K562 (cell line): ENCODE measurements around the gene ITPK1. TPM values are rescaled to one million over a fixed set of nuclear protein-coding genes. Genes with fewer than 3 reads are reported as not detected.

Source experiments
- ATAC-seq: fragments of 200-7000 bp; cut with Tn5 transposase; 3 replicates; pipeline ENCODE4 v1.9.1; 2020; ENCODE audit warnings: moderate library complexity
- BruUV-seq: library from RNA; stranded (reverse); fragments of 400-500 nt; replicated peaks from 2 replicates; lab custom pipeline; 2021; lab: Mats Ljungman, UMichigan
- CTCF ChIA-PET: fragments of 300-600 bp; formaldehyde crosslinking; extraction: SDS; loops from one replicate; lab custom pipeline; 2021; ENCODE audit warnings: low intra/inter-chr PET ratio; lab: Yijun Ruan, JAX
- POLR2A ChIA-PET: fragments of 300-600, 350-650 bp; sonication (Branson Sonifier 250); formaldehyde crosslinking; extraction: SDS; loops from one replicate; lab custom pipeline; 2021; ENCODE audit warnings: antibody characterized with exemption, inconsistent platforms; lab: Yijun Ruan, JAX
- DNase-seq, 4 experiments: peaks; one replicate each; pipeline versions ENCODE4 v3.0.0 to v3.0.0-alpha.2; 2011 to 2018; ENCODE audit warnings: low spot score in 3 of 4, mixed read lengths in 3 of 4; ENCODE audit errors: extremely low read depth in 1 of 4
- FAIRE-seq: peaks from 2 replicates; lab custom pipeline; 2011; peaks lifted over from hg19 to GRCh38; lab: Jason Lieb, UNC
- H2AFZ ChIP-seq: 2 replicates; pipeline ENCODE4 v1.6.0; 2011; ENCODE audit warnings: low read depth, low read length, control low read depth, inconsistent platforms
- H3K27ac ChIP-seq: fragments of 200-600 bp; 3 replicates; pipeline ENCODE4 v1.8.0; 2011; ENCODE audit warnings: low read depth, mild to moderate bottlenecking, control low read depth, inconsistent platforms, low read length, moderate library complexity, mixed read lengths; ENCODE audit errors: extremely low read depth
- H3K27me3 ChIP-seq, 2 experiments: fragments of 300-600 bp in 1 of 2; 2 replicates in 1 of 2; 3 replicates in 1 of 2; pipeline versions ENCODE4 v1.6.0 to v1.8.0; 2011; ENCODE audit warnings: inconsistent platforms in 2 of 2, low read length in 2 of 2, mild to moderate bottlenecking in 1 of 2, mixed read lengths in 1 of 2, moderate library complexity in 1 of 2; ENCODE audit not compliant: control insufficient read depth in 2 of 2, insufficient read depth in 2 of 2
- H3K36me3 ChIP-seq: fragments of 300-600 bp; 3 replicates; pipeline ENCODE4 v1.8.0; 2011; ENCODE audit warnings: mild to moderate bottlenecking, low read length, inconsistent platforms; ENCODE audit not compliant: control insufficient read depth, insufficient read depth
- H3K4me1 ChIP-seq, 2 experiments: fragments of 200-600 bp in 1 of 2; replicated peaks in 1 of 2; 2 replicates in 1 of 2; 3 replicates in 1 of 2; pipeline versions ENCODE4 v1.5.1 to v1.8.0; 2011; ENCODE audit warnings: inconsistent platforms in 2 of 2, low read length in 2 of 2, mild to moderate bottlenecking in 1 of 2, mixed read lengths in 1 of 2, moderate library complexity in 1 of 2; ENCODE audit not compliant: control insufficient read depth in 2 of 2, insufficient read depth in 2 of 2
- H3K4me2 ChIP-seq: 2 replicates; pipeline ENCODE4 v1.6.1; 2011; ENCODE audit warnings: low read length, control low read depth, inconsistent platforms, mixed read lengths; ENCODE audit not compliant: insufficient read depth
- H3K4me3 ChIP-seq: fragments of 200-600 bp; sonication (generic), shearing (Covaris generic); 2 replicates; pipeline ENCODE4 v1.5.1; 2016; ENCODE audit warnings: control low read depth, inconsistent platforms
- H3K79me2 ChIP-seq: fragments of 200-600 bp; 3 replicates; pipeline ENCODE4 v1.8.0; 2011; ENCODE audit warnings: low read length, inconsistent platforms; ENCODE audit not compliant: control insufficient read depth, insufficient read depth
- H3K9ac ChIP-seq, 2 experiments: 2 replicates each; pipeline versions ENCODE4 v1.6.0 to v1.6.1; 2011; ENCODE audit warnings: low read depth in 2 of 2, low read length in 2 of 2, control low read depth in 1 of 2, inconsistent platforms in 1 of 2, mild to moderate bottlenecking in 1 of 2, mixed read lengths in 1 of 2; ENCODE audit not compliant: insufficient read depth in 1 of 2
- H3K9me1 ChIP-seq: one replicate; pipeline ENCODE4 v1.6.0; 2011; ENCODE audit warnings: inconsistent platforms, mild to moderate bottlenecking, low read length, moderate library complexity; ENCODE audit not compliant: control insufficient read depth, insufficient read depth
- H3K9me3 ChIP-seq: replicated peaks from 2 replicates; pipeline ENCODE4 v1.5.1; 2011; ENCODE audit warnings: low read depth, low read length, inconsistent platforms; ENCODE audit not compliant: control insufficient read depth, insufficient read depth
- H4K20me1 ChIP-seq: replicated peaks from 2 replicates; pipeline ENCODE4 v1.6.1; 2011; ENCODE audit warnings: low read length, inconsistent platforms, mixed read lengths; ENCODE audit not compliant: control insufficient read depth, insufficient read depth
- ARID2 ChIP-seq: fragments of 450-650 bp; IDR thresholded peaks from 2 replicates; pipeline ENCODE4 v1.6.1; 2017; ENCODE audit warnings: antibody characterized with exemption, mild to moderate bottlenecking
- CGGBP1 ChIP-seq: fragments of 250-450 bp; sonication (Bioruptor Pico); IDR thresholded peaks from 2 replicates; pipeline ENCODE4 v1.9.0; 2021; ENCODE audit warnings: mild to moderate bottlenecking
- CUX1 ChIP-seq: fragments of 200-800 bp; sonication (Bioruptor generic); IDR thresholded peaks from 2 replicates; pipeline ENCODE4 v1.6.1; 2016; ENCODE audit warnings: missing genetic modification characterization, missing compliant biosample characterization
- FOXP1 ChIP-seq: sonication (generic); formaldehyde crosslinking; IDR thresholded peaks from 2 replicates; pipeline ENCODE4 v1.8.0; 2022; ENCODE audit warnings: mild to moderate bottlenecking, missing genetic modification reagents
- NFATC3 ChIP-seq: fragments of 450-650 bp; IDR thresholded peaks from 2 replicates; pipeline ENCODE4 v1.6.1; 2017; ENCODE audit warnings: mild to moderate bottlenecking
- RBFOX2 ChIP-seq: fragments of 200-400 bp; formaldehyde crosslinking; IDR thresholded peaks from 2 replicates; pipeline ENCODE4 v1.6.1; 2017; ENCODE audit warnings: low read depth, mild to moderate bottlenecking, low read length, moderate library complexity
- ZNF174 ChIP-seq: fragments of 250-450 bp; sonication (Bioruptor Pico); IDR thresholded peaks from 2 replicates; pipeline ENCODE4 v1.4.0; 2020; ENCODE audit warnings: mild to moderate bottlenecking
- WGBS: fragments of 100-300 bp; shearing (Covaris generic); methylation state at CpG from one replicate; pipeline ENCODE4 v1.1.6; 2016; ENCODE audit warnings: low coverage, mixed read lengths; ENCODE audit not compliant: insufficient coverage; ENCODE audit errors: missing lambda C conversion rate; 5-methylcytosine and 5-hydroxymethylcytosine counted together
- in situ Hi-C: fragments of 300-500 bp; cut with MboI; formaldehyde crosslinking; loops from 4 replicates; pipeline ENCODE4 v1.15.0; 2018; ENCODE audit warnings: inconsistent platforms, mixed read lengths
- intact Hi-C: fragments of 100-400 bp; cut with micrococcal nuclease; formaldehyde crosslinking; loops from 2 replicates; pipeline ENCODE4 v1.14.2; 2022
- polyA plus RNA-seq, 8 experiments: library from polyadenylated mRNA; depleted of rRNA in 4 of 8; stranded (reverse) in 5 of 8; unstranded in 3 of 8; fragments of >200 nt; fragmentation: Nextera tagmentation in 2 of 8; fragmentation: Illumina TruSeq in 1 of 8; extraction: Ambion mirVana in 2 of 8; extraction: Trizol in 1 of 8; gene quantifications; 2 replicates each; pipeline versions ENCODE4 v1.2.1 to v1.2.3, GENCODE V29; 2011 to 2014; ENCODE audit warnings: inconsistent platforms in 1 of 8, missing spikeins in 1 of 8
- total RNA-seq, 7 experiments: library from RNA; depleted of rRNA in 6 of 7; stranded (reverse); fragments of >200 nt in 6 of 7; fragmentation: Illumina TruSeq in 2 of 7; extraction: Trizol in 2 of 7; gene quantifications; 2 replicates each; pipeline versions ENCODE4 v1.2.1 to v1.2.3, GENCODE V29; 2011 to 2021; ENCODE audit warnings: low replicate concordance in 1 of 7

The ITPK1 gene
- total and polyA plus RNA-seq, 9 of the 15 experiments (the other 6 are each of a cell fraction or from before 2014, with no cell fraction given) = 1.2 to 39.2 (median 23.0) TPM

- DNase-seq (no peak), ATAC-seq (no peak), FAIRE-seq (no peak)
- Histone ChIP-seq H4K20me1 (no peaks in the 10 kb centered on the region; the same call in 1 of the 2 replicates), H3K9ac (no peak overlapping the region), H3K9me1 (no peaks in the 10 kb centered on the region), H2AFZ (no peak overlapping the region), H3K27me3 (peaks cover 0 to 6% of the 10 kb centered on the region in 2 experiments; a peak in 1 of 5 replicates), H3K79me2 (no peaks in the 10 kb centered on the region), H3K9me3 (no peaks in the 10 kb centered on the region), H3K36me3 (no peaks in the 10 kb centered on the region), H3K4me1 (peaks cover 0 to 4% of the 10 kb centered on the region in 2 experiments; a peak in 1 of 5 replicates), H3K4me3 (no peak overlapping the region), H3K4me2 (no peak overlapping the region), H3K27ac (no peak overlapping the region)
- WGBS = 30% methylated on average over 2 of the region's 3 CpGs
- in situ Hi-C loops = no loop called here
- ChIA-PET CTCF (no interaction called here), POLR2A (no interaction called here)
- no TSS peak for BruUV-seq
- TF ChIP-seq RBFOX2 = no peak
- no peak for TF ChIP-seq ZNF174 (CRISPR knock-in tag)
- no peak for TF ChIP-seq NFATC3
- TF ChIP-seq CUX1 = no peak
- TF ChIP-seq FOXP1 (CRISPR knock-in tag) = no peak
- no peak for TF ChIP-seq CGGBP1
- no peak for TF ChIP-seq ARID2
- intact Hi-C loops = no loop called here
Observed at GRCh38 chr14:92928258-92928629, 187.5 kb downstream of the ITPK1 start.
